UCSD-AML1 (cell line): ENCODE measurements around the gene HS3ST3B1.

ENCODE experiments used
- DNase-seq: peaks from one replicate; lab custom pipeline; 2025; ENCODE audit not compliant: unreplicated experiment; lab: John Stamatoyannopoulos, UW

The HS3ST3B1 gene

DNA sequence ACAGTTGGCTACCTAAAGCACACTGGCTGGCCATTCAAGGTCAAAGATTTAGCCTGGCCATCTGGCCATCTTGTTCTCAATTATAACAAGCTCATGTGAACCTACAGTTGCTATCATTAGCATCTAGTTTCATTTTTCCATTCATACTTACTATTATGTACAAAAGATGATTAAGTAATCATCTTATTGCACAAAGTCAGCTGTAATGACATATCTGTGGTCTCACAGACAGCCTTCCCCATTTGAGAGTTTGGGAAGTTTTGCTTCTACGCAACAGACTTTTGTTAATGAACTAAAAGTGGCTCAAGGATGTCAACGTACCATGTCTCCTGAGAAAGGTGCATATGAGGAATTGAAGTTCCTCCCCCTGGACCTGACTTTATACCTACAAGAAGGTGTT is 51.3 kb downstream of the HS3ST3B1 start:
- DNase-seq = no peak

DNA sequence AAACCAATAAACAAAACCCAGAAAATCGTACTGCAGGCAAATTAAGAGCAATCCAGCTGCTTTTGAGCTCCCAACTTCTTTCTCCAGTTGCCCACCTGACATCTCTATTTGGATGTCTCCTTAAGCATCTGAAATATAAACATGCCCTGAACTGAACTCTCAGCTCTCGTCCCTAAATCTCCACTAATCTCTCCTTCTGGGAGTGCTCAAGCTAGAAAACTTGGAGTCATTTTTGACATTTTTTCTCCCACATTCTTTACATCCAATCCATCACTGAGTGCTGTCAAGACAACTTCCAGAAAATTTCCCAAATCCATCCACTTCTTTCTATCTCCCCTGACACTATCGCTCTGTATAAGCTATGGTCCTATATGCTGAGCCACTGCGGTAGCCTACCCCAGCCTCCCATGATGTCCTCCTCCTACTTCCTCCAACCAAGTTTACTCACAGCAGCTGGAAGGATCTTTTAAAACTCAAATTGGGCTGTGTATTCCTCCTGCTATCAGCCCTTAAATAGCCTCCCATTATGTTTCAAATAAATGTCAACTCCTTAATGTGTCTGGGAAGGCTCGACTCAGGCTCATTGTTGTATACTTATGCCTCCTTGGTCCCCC is 53.1 kb downstream of the HS3ST3B1 start:
- DNase-seq = no peak

GRCh38 chr17:14354807-14355206 is 53.9 kb downstream of the HS3ST3B1 start:
- no peak for DNase-seq

- no peak for DNase-seq
Observed at GRCh38 chr17:14355556-14355955, 54.7 kb downstream of the HS3ST3B1 start.

- no peak for DNase-seq
Observed at GRCh38 chr17:14359163-14360020, 58.5 kb downstream of the HS3ST3B1 start.

- DNase-seq = no peak
Observed at GRCh38 chr17:14360856-14361255, 60.0 kb downstream of the HS3ST3B1 start.

DNA sequence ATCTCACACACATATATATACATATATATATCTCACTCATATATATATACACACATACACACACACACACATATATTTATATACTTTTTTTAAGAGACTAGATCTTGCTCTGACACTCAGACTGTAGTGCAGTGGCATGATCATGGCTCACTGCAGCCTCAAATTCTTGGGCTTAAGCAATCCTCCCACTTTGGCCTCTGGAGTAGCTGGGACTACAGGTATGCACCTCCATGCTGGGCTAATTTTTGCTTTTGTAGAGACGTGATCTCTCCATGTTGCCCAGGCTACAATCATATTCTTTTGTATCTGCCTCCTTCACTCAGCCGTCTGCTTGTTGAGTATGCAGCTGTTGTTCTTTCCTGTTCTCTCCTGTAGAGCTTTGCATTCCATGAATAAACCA is 60.6 kb downstream of the HS3ST3B1 start:
- no peak for DNase-seq

DNA sequence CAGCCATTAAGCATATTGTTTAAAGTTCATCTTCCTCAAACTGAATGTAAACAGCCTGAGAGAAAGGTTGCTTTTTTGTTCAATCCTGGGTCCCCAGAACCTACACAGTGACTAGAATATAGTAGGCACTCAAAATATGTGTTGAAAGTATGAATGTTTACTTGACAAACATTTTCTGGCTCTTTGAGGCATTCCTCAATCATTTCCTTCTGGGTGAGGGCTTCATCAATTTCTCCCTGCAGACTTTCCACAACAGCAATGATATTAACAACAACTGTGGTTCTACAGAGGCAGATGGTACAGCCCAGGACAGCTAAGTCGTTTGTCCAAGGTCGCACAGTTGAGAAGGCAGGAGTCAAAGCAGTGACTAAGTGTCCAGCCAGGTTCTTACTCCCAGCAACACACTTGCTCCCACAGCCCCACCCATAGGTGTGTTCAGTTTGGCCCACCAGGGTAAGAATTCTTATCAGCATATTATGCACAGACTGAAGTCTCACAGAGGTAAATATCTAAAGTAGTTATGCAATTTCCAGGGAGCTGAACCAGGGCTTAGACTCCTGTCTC is 61.1 kb downstream of the HS3ST3B1 start:
- no peak for DNase-seq

- DNase-seq = no peak
Observed at GRCh38 chr17:14366199-14366598, 65.3 kb downstream of the HS3ST3B1 start.

GRCh38 chr17:14372461-14372860 is 71.6 kb downstream of the HS3ST3B1 start:
- DNase-seq = no peak

DNA sequence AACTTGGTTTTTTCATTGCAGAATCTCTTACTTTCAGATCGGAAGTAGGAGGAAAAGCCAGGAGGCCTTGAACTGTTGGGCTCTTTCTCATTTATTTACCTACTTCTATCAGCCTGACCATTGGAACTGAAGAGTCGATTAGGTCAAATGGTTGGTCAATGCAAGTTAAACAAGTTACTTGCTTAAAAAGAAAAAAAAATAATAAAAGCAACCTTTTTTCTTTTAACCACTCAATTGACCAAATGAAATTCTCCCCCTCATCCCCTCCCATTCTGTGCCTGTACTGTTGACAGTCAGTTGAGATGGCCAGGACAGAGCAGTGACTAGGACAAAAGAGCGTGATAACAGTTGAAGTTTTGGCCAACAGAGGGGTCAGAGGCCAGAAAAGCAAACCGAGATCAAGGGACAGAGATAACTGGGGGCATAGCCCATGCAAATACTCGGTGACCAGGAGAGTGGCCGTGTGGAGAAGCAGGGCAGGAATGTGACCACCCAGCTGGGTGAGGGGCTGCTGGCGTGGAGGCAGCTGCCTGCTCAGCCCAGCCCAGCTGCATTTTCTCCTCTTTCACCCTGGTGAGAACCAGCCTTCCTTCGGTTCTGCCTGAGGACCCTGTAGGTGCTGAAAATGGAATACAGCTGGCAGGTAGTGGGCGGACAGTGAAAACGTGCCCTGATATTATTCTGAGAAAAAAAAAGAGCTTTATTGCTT is 72.2 kb downstream of the HS3ST3B1 start:
- no peak for DNase-seq

DNA sequence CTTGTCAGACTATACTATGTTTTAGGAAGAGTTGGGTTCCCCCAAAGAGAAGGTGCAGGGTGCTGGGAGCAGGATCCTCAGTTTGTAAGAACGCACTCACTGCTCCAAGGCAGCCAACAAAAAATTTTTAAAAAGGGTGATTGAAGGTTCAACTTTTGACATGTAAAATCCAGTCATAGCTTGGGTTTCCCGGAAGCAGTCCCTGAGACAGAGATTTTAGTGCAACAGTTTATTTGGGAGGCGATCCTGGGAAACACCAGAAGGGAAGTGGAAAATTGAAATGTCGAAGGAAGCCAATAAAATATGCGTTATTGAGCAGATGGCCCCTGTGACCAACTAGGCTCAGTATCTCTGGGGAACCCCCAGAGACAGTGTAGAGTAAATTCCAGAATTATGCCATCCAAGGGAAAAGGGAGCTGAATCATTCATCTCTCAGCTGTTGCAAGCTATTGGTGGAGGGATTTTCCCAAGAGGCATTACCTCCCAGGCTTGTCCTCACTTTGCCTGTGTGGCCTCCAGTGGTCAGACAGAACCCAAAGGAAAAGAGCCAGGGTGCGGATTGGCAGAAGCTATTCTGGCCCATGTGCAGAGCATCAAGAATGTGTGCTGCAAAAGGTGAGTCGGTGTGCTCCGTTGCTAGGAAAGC is 72.9 kb downstream of the HS3ST3B1 start:
- DNase-seq = no peak

GRCh38 chr17:14374268-14374667 is 73.4 kb downstream of the HS3ST3B1 start:
- DNase-seq = no peak

DNA sequence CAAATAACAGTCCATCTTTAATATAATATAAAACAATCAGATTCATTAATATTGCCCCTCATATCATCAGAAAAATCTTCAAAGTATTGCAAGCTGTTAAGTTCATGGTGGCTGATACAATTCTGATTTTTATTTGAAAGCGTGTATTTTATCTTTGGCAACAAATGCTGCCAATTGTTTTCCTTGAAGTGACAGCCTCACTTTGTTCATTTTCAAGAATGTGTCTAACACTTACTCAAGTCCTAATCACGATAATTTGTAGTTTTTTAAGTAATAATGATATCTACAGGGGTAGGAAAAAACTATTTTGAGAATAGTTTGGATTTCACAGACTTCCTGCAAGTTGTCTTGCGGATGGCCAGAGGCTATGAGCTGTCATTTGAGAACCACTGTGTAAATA is 75.8 kb downstream of the HS3ST3B1 start:
- DNase-seq = no peak

GRCh38 chr17:14381606-14382005 is 80.7 kb downstream of the HS3ST3B1 start:
- DNase-seq = no peak

- DNase-seq = no peak
Observed at GRCh38 chr17:14387036-14387435, 86.2 kb downstream of the HS3ST3B1 start.

DNA sequence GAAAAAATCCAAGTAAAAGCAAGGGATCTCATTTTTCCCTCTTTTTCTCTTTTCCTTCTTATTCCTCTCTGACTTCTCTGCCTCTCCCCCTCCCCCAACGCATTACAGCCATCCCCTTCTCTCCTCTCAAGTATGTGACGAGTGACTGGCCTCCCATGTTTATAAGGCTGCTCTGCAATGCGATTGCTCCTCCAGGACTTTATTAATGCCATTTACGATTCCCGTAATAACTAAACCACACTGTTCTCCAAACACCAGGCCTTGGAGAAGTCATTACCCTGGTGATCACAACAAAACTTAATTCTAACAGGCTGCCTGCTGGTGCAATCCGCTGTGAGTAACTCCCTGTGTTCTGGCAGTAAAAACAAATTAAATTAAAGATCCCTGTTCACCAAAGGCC is 88.8 kb downstream of the HS3ST3B1 start:
- DNase-seq = no peak

- DNase-seq = no peak
Observed at GRCh38 chr17:14393723-14394122, 92.8 kb downstream of the HS3ST3B1 start.

- DNase-seq = no peak
Observed at GRCh38 chr17:14395255-14395654, 94.4 kb downstream of the HS3ST3B1 start.

- no peak for DNase-seq
Observed at GRCh38 chr17:14396547-14396946, 95.7 kb downstream of the HS3ST3B1 start.

- no peak for DNase-seq
Observed at GRCh38 chr17:14398766-14399165, 97.9 kb downstream of the HS3ST3B1 start.
